Fibroblast of the aortic adventitia (primary cell): ENCODE results near the gene TAPBPL. TPM values are rescaled to one million over a fixed set of nuclear protein-coding genes. Genes with fewer than 3 reads are reported as not detected.
A peak's percentile ranks its signal among the peaks of the same experiment; 100 is the strongest.

Source experiments
- DNase-seq: peaks from one replicate; pipeline ENCODE4 v3.0.0-alpha.2; 2010; ENCODE audit warnings: low read depth
- H3K4me3 ChIP-seq: 2 replicates; pipeline ENCODE4 v1.5.1; 2011; ENCODE audit warnings: low read depth, mild to moderate bottlenecking, control low read depth, low read length, moderate library complexity
- CTCF ChIP-seq: IDR thresholded peaks from 2 replicates; pipeline ENCODE4 v1.5.1; 2011; ENCODE audit warnings: mild to moderate bottlenecking, low read length, control low read depth, inconsistent platforms; ENCODE audit not compliant: insufficient read depth
- total RNA-seq: library from RNA; depleted of rRNA; stranded (reverse); fragments of >200 nt; gene quantifications from 2 replicates; pipeline ENCODE4 v1.2.3, GENCODE V29; 2012; ENCODE audit warnings: low replicate concordance

Gene TAPBPL
- total RNA-seq, 1 donor, result 8.9 TPM

GRCh38 chr12:6428326-6428725, 23.5 kb upstream of the TAPBPL start:
- H3K4me3 ChIP-seq, result no peak overlapping the region
- no peak for TF ChIP-seq CTCF
- DNase-seq, result no peak

GRCh38 chr12:6430124-6430989, 21.5 kb upstream of the TAPBPL start:
- peak overlapping the region; percentile 47 for H3K4me3 ChIP-seq
- peak; percentile 100 for DNase-seq
- TF ChIP-seq CTCF, result no peak

- no peak overlapping the region for H3K4me3 ChIP-seq
- no peak for DNase-seq
- TF ChIP-seq CTCF, result no peak
These were observed 18.9 kb upstream of the TAPBPL start for GRCh38 chr12:6432991-6433390.

- no peak overlapping the region for H3K4me3 ChIP-seq
- no peak for DNase-seq
- no peak for TF ChIP-seq CTCF
These were observed 17.4 kb upstream of the TAPBPL start for GRCh38 chr12:6434205-6435140.

- TF ChIP-seq CTCF, result no peak
- DNase-seq, result no peak
- no peak overlapping the region for H3K4me3 ChIP-seq
These were observed 15.7 kb upstream of the TAPBPL start for GRCh38 chr12:6435961-6436715.

- TF ChIP-seq CTCF, result no peak
- no peak overlapping the region for H3K4me3 ChIP-seq
- DNase-seq, result no peak
These were observed 14.3 kb upstream of the TAPBPL start for GRCh38 chr12:6437586-6437985.
